Spleen (tissue), 11 donors: ENCODE measurements around the gene PCSK6. TPM values are rescaled to one million over a fixed set of nuclear protein-coding genes. Genes with fewer than 3 reads are reported as not detected.

Source experiments
- DNase-seq: peaks from one replicate; pipeline ENCODE4 v3.0.0-alpha.2; 2020
- H3K27ac ChIP-seq, 8 donors: fragments of 200-600 bp; sonication (generic) in 7 of 8; 1 replicate in 4 of 8; 2 replicates in 4 of 8; pipeline versions ENCODE4 v1.5.0 to v1.8.0; 2016 to 2021; ENCODE audit warnings: inconsistent platforms in 4 of 8, mild to moderate bottlenecking in 4 of 8, moderate library complexity in 1 of 8
- H3K27me3 ChIP-seq, 7 donors: fragments of 200-600 bp; sonication (generic) in 6 of 7; replicated peaks in 1 of 7; 1 replicate in 4 of 7; 2 replicates in 3 of 7; pipeline versions ENCODE4 v1.5.0 to v1.8.0; 2016 to 2021; ENCODE audit warnings: inconsistent platforms in 3 of 7, mild to moderate bottlenecking in 1 of 7
- H3K36me3 ChIP-seq, 6 donors: fragments of 200-600 bp; sonication (generic) in 5 of 6; 1 replicate in 4 of 6; 2 replicates in 2 of 6; pipeline versions ENCODE4 v1.5.0 to v1.8.0; 2016 to 2021; ENCODE audit warnings: inconsistent platforms in 2 of 6
- H3K4me1 ChIP-seq, 6 donors: fragments of 200-600 bp; sonication (generic) in 5 of 6; 1 replicate in 3 of 6; 2 replicates in 3 of 6; pipeline versions ENCODE4 v1.5.0 to v1.8.0; 2016 to 2021; ENCODE audit warnings: inconsistent platforms in 3 of 6
- H3K4me3 ChIP-seq, 8 donors: fragments of 200-600 bp; sonication (generic) in 7 of 8; 1 replicate in 4 of 8; 2 replicates in 4 of 8; pipeline versions ENCODE4 v1.5.0 to v1.8.0; 2016 to 2021; ENCODE audit warnings: inconsistent platforms in 4 of 8, mild to moderate bottlenecking in 4 of 8, moderate library complexity in 2 of 8
- H3K9me3 ChIP-seq, 8 donors: fragments of 200-600 bp; sonication (generic) in 7 of 8; 1 replicate in 4 of 8; 2 replicates in 4 of 8; pipeline versions ENCODE4 v1.5.0 to v1.8.0; 2016 to 2021; ENCODE audit warnings: inconsistent platforms in 4 of 8
- CTCF ChIP-seq, 11 experiments: fragments of 200-600 bp in 7 of 11; fragments of 450-650 bp in 4 of 11; sonication (generic) in 4 of 11; IDR thresholded peaks in 8 of 11; conservative IDR thresholded peaks in 3 of 11; 1 replicate in 7 of 11; 2 replicates in 4 of 11; pipeline versions ENCODE4 v1.4.0 to v1.8.0; 2016 to 2021; ENCODE audit warnings: antibody characterized with exemption in 11 of 11, inconsistent platforms in 4 of 11, mild to moderate bottlenecking in 1 of 11
- POLR2A ChIP-seq, 3 donors: fragments of 450-650 bp; IDR thresholded peaks; one replicate each; pipeline ENCODE4 v1.5.1; 2017; ENCODE audit warnings: antibody characterized with exemption in 3 of 3, mild to moderate bottlenecking in 1 of 3
- POLR2AphosphoS5 ChIP-seq, 3 donors: sonication (generic); formaldehyde crosslinking; IDR thresholded peaks; one replicate each; pipeline ENCODE4 v1.5.1; 2017; ENCODE audit warnings: antibody characterized with exemption in 3 of 3
- WGBS, 5 donors: extraction: QIAGEN DNeasy Blood & Tissue Kit in 3 of 5; methylation state at CpG; one replicate each; pipeline versions ENCODE4 v1.1.5 to v1.1.7; 2013 to 2018; 5-methylcytosine and 5-hydroxymethylcytosine counted together
- intact Hi-C: fragments of 100-400 bp; cut with DNase I; formaldehyde crosslinking; loops from one replicate; pipeline ENCODE4 v1.15.0; 2023; ENCODE audit warnings: low total_unique reads
- polyA plus RNA-seq, 3 donors: library from polyadenylated mRNA; stranded (reverse); fragments of 200-250 nt; gene quantifications; one replicate each; pipeline ENCODE4 v1.2.1, GENCODE V29; 2013
- total RNA-seq, 7 donors: library from RNA; depleted of rRNA in 3 of 7; stranded (reverse); fragments of >200 nt in 3 of 7; fragmentation: NEBNext Ultra II Directional in 4 of 7; extraction: Animal tissue kit (Norgen Biotek cat#: 25700) in 4 of 7; gene quantifications; one replicate each; pipeline versions ENCODE4 v1.1.0 to v1.2.1, GENCODE V29; 2016 to 2021
- donor health status: healthy with polysubstance abuse.
- donor health status: DM: no; HTN: no; CAD: no; lungs with moderate emphysema.
- donor health status: DM: no; HTN: no; CAD: no.
- donor health status: Bipolar disorder and iron deficiency.
- donor health status: healthy.
- donor health status: DM: no; HTN: no; CAD: no.
- donor health status: DM: yes; HTN: yes; CAD: no.

The PCSK6 gene
- total and polyA plus RNA-seq, 10 donors, result 10.0 to 403 (median 252) TPM

- peak overlapping the region in 3 of 8 donors; percentile 87 to 96 (median 95) for H3K4me3 ChIP-seq
- DNase-seq, result no peak
- intact Hi-C loops, result loop anchor here (5.0 kb wide), 1 partner anchor 346 kb away; no protein-coding TSS in a partner anchor
- peaks cover 24 to 55% (median 41%) of the 10 kb centered on the region in 6 donors for H3K4me1 ChIP-seq
- TF ChIP-seq POLR2A (IDR thresholded peaks at IDR 0.05) (no peak), POLR2AphosphoS5 (IDR thresholded peaks at IDR 0.05) (no peak), CTCF (IDR thresholded peaks at IDR 0.05 in 8 of 11, conservative IDR thresholded peaks at IDR 0.05 in 3 of 11) (no peak)
- peaks cover 0 to 10% (median 0%) of the 10 kb centered on the region in 6 donors for H3K36me3 ChIP-seq
- peak overlapping the region in 2 of 8 donors; percentile 96 to 97 for H3K27ac ChIP-seq
- H3K9me3 ChIP-seq, result no peaks in the 10 kb centered on the region
- 82 to 90% (median 88%) methylated on average over 9 of the region's 9 CpGs for WGBS, 5 donors
- H3K27me3 ChIP-seq, result no peaks in the 10 kb centered on the region
These were observed 192.8 kb downstream of the PCSK6 start for GRCh38 chr15:101296418-101297405.

DNA sequence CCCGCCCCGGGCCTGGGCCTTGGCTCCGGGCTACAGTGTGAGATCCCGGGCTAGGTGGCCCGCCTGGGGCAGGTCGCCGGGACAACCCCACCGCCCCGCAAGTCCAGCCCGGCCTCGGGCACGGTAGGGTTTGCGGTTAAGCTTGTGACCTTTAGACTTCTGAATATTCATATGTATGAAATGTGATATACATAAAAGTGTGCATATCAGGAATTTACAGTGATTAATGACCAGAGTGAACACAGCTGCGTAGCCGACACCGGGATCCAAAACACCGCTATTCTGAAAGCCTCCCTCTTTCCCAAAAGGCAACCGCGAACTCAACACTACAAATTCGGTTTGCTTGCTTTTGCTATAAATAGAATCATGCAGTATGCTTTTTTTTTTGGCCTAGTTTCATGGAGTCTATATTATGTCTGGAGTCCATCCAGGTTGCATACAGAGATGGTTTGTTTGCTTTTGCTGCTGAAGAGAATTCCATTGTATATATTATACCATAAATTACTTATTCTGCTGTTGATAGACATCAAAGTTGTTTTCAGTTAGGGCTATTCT is 193.8 kb downstream of the PCSK6 start:
- Histone ChIP-seq H3K4me1 (peaks cover 28 to 64% (median 47%) of the 10 kb centered on the region in 6 donors), H3K4me3 (peak overlapping the region; percentile 80 to 100 (median 95)), H3K9me3 (no peaks in the 10 kb centered on the region), H3K27me3 (no peaks in the 10 kb centered on the region), H3K36me3 (peaks cover 0 to 21% (median 4%) of the 10 kb centered on the region in 6 donors), H3K27ac (peak overlapping the region; percentile 85 to 98 (median 96))
- intact Hi-C loops, result loop anchor here (5.0 kb wide), 1 partner anchor 347 kb away; no protein-coding TSS in a partner anchor
- peak; percentile 94 for DNase-seq
- 2 to 3% (median 2%) methylated on average over 18 to 20 of the region's 20 CpGs for WGBS, 5 donors
- no peak for TF ChIP-seq POLR2A (IDR thresholded peaks at IDR 0.05)
- TF ChIP-seq POLR2AphosphoS5 (IDR thresholded peaks at IDR 0.05), result no peak
- no peak for TF ChIP-seq CTCF (IDR thresholded peaks at IDR 0.05 in 8 of 11, conservative IDR thresholded peaks at IDR 0.05 in 3 of 11)

DNA sequence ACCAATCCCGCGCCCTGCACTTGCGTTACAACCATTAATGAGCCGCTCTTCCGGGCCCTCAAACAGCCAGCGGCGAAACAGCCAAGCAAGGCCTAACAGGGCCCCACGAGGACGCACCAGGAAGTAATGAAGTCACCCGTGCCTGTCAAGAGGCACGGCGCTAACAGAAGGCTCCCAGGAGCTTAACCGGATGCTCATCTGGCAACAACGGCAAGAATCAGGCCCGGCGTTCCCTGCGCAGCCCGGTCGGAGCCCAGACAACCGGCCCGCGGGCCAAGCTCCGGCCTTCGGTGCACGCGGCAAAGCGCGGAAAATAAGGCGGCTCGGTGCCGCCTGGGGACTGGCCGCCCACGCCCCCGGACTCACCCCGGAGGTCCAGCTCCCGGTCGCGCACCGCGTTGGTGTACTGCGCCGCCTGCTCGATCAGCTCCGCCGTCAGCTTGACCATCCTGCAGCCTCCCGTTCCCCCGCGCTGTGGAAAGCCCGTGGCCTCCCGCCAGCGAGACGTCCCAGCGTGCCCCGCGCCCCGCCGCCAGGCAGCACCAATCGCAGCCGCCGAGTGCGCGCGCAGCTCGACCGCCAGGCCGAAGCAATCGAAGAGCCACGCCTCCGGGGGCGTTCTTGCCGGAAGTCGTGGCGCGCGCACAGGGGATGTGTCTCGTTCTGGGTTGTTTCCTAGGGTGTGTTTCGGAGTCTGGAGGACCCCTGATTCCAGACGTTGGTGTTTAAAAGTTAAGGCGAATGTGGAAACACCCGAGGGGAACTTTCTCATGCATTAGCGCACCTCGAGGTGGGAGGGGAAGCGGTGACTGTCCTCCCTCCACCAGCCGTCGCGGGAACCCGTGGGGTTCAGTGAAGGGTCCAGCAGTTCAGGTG is 194.5 kb downstream of the PCSK6 start, which contains the start of gene SNRPA1:
TSS of gene SNRPA1 (minus strand) at position 518 of the 876 bp plus-strand sequence. CDS start at position 448, 70 bp downstream.
- H3K4me1 ChIP-seq, result peaks cover 34 to 64% (median 43%) of the 10 kb centered on the region in 6 donors
- TF ChIP-seq CTCF (IDR thresholded peaks at IDR 0.05 in 8 of 11, conservative IDR thresholded peaks at IDR 0.05 in 3 of 11) (peak in 2 of 11 experiments; percentile 9 to 39), POLR2A (IDR thresholded peaks at IDR 0.05) (peak; percentile 15 to 55 (median 35)), POLR2AphosphoS5 (IDR thresholded peaks at IDR 0.05) (peak; percentile 97 to 99 (median 98))
- peak within 1 kb of the TSS; percentile 80 to 100 (median 95) for H3K4me3 ChIP-seq
- H3K27me3 ChIP-seq, result no peaks in the 10 kb centered on the region
- no peaks in the 10 kb centered on the region for H3K9me3 ChIP-seq
- 0 to 1% (median 0%) methylated on average over 53 to 87 of the region's 87 CpGs for WGBS, 5 donors
- intact Hi-C loops, result loop anchor here (5.0 kb wide), 1 partner anchor 347 kb away; no protein-coding TSS in a partner anchor
- H3K27ac ChIP-seq, result peak within 1 kb of the TSS; percentile 85 to 98 (median 96)
- H3K36me3 ChIP-seq, result peaks cover 0 to 28% (median 10%) of the 10 kb centered on the region in 6 donors
- peak; percentile 100 for DNase-seq
